H1 (cell line): ENCODE results near the gene XAF1. TPM values are rescaled to one million over a fixed set of nuclear protein-coding genes. Genes with fewer than 3 reads are reported as not detected.

Experiments used
- CTCF ChIA-PET: fragments of 300-600 bp; sonication (Branson Sonifier 250); formaldehyde crosslinking; loops from one replicate; lab custom pipeline; 2021; ENCODE audit not compliant: partially characterized antibody; lab: Charles Lee
- POLR2A ChIA-PET: fragments of 300-600 bp; sonication (Branson Sonifier 250); formaldehyde crosslinking; loops from one replicate; lab custom pipeline; 2021; ENCODE audit warnings: inconsistent platforms; ENCODE audit not compliant: partially characterized antibody; lab: Charles Lee
- DNase-seq, 2 experiments: peaks; one replicate each; pipeline versions ENCODE4 v3.0.0 to v3.0.0-alpha.2; 2010 to 2022; ENCODE audit warnings: low spot score in 2 of 2, low read depth in 1 of 2, mixed read lengths in 1 of 2
- FAIRE-seq: peaks from 2 replicates; lab custom pipeline; 2011; peaks lifted over from hg19 to GRCh38; lab: Jason Lieb, UNC
- H2AFZ ChIP-seq: 2 replicates; pipeline ENCODE4 v1.8.1; 2012; ENCODE audit warnings: low read length, inconsistent platforms
- H2AK5ac ChIP-seq: 2 replicates; pipeline ENCODE4 v1.6.1; 2013; ENCODE audit warnings: low read depth, low read length
- H2BK120ac ChIP-seq: replicated peaks from 2 replicates; pipeline ENCODE3; 2013; ENCODE audit warnings: low read depth, low read length, inconsistent platforms
- H2BK12ac ChIP-seq: 2 replicates; pipeline ENCODE4 v1.6.1; 2013; ENCODE audit warnings: low read depth, low read length
- H2BK15ac ChIP-seq: 2 replicates; pipeline ENCODE4 v1.6.1; 2013; ENCODE audit warnings: low read length
- H2BK20ac ChIP-seq: 2 replicates; pipeline ENCODE4 v1.6.1; 2013; ENCODE audit warnings: low read length
- H2BK5ac ChIP-seq: 2 replicates; pipeline ENCODE4 v1.6.1; 2013; ENCODE audit warnings: low read depth, low read length
- H3K14ac ChIP-seq: 2 replicates; pipeline ENCODE4 v1.6.1; 2013; ENCODE audit warnings: inconsistent platforms; ENCODE audit not compliant: insufficient read length
- H3K18ac ChIP-seq: 2 replicates; pipeline ENCODE4 v1.6.1; 2013; ENCODE audit warnings: low read length; ENCODE audit errors: extremely low read depth
- H3K23ac ChIP-seq: 2 replicates; pipeline ENCODE4 v1.6.1; 2013; ENCODE audit warnings: inconsistent platforms; ENCODE audit not compliant: insufficient read length
- H3K23me2 ChIP-seq: 2 replicates; pipeline ENCODE4 v1.6.1; 2013; ENCODE audit warnings: low read depth, low read length
- H3K27ac ChIP-seq: 2 replicates; pipeline ENCODE4 v1.6.1; 2011; ENCODE audit warnings: low read depth, low read length, inconsistent platforms
- H3K27me3 ChIP-seq, 4 experiments: replicated peaks in 1 of 4; 1 replicate in 1 of 4; 2 replicates in 3 of 4; pipeline versions ENCODE4 v1.6.1 to v1.8.1; 2011 to 2013; ENCODE audit warnings: low read length in 3 of 4, mild to moderate bottlenecking in 3 of 4, inconsistent platforms in 2 of 4, mixed read lengths in 2 of 4, moderate library complexity in 1 of 4; ENCODE audit not compliant: control insufficient read depth in 3 of 4, insufficient read depth in 3 of 4; ENCODE audit errors: extremely low read depth in 1 of 4
- H3K36me3 ChIP-seq, 4 experiments: 2 replicates each; pipeline versions ENCODE4 v1.6.1 to v1.8.1; 2011 to 2013; ENCODE audit warnings: mild to moderate bottlenecking in 4 of 4, low read length in 3 of 4, moderate library complexity in 2 of 4, control low read depth in 1 of 4, inconsistent platforms in 1 of 4; ENCODE audit not compliant: insufficient read depth in 4 of 4, control insufficient read depth in 2 of 4
- H3K4ac ChIP-seq: replicated peaks from 2 replicates; pipeline ENCODE3; 2013; ENCODE audit warnings: low read length, low read depth, mixed read lengths, inconsistent platforms; ENCODE audit not compliant: insufficient read length
- H3K4me1 ChIP-seq, 4 experiments: replicated peaks in 1 of 4; 1 replicate in 1 of 4; 2 replicates in 3 of 4; pipeline versions ENCODE4 v1.6.1 to v1.8.1; 2011 to 2013; ENCODE audit warnings: low read length in 3 of 4, inconsistent platforms in 2 of 4, mixed read lengths in 1 of 4; ENCODE audit not compliant: insufficient read depth in 4 of 4, control insufficient read depth in 3 of 4
- H3K4me2 ChIP-seq, 2 experiments: 2 replicates each; pipeline versions ENCODE4 v1.6.1 to v1.8.1; 2011 to 2013; ENCODE audit warnings: low read depth in 2 of 2, low read length in 2 of 2, control low read depth in 1 of 2, inconsistent platforms in 1 of 2, mild to moderate bottlenecking in 1 of 2; ENCODE audit not compliant: insufficient read depth in 1 of 2
- H3K4me3 ChIP-seq, 4 experiments: fragments of 200-600, 300-600 bp in 1 of 4; sonication (generic), shearing (Covaris generic), sonication (Bioruptor Twin) in 1 of 4; 2 replicates each; pipeline versions ENCODE4 v1.5.1 to v1.8.1; 2011 to 2016; ENCODE audit warnings: low read length in 4 of 4, low read depth in 3 of 4, control low read depth in 2 of 4, inconsistent platforms in 2 of 4, mild to moderate bottlenecking in 2 of 4, mixed read lengths in 1 of 4, moderate library complexity in 1 of 4; ENCODE audit not compliant: insufficient read depth in 2 of 4; ENCODE audit errors: extremely low read depth in 1 of 4
- H3K56ac ChIP-seq: replicated peaks from 2 replicates; pipeline ENCODE3; 2013; ENCODE audit warnings: low read depth, mild to moderate bottlenecking, mixed read lengths, low read length, inconsistent platforms; ENCODE audit not compliant: insufficient read length
- H3K79me1 ChIP-seq: 2 replicates; pipeline ENCODE4 v1.6.1; 2013; ENCODE audit warnings: low read depth, low read length, control low read depth
- H3K79me2 ChIP-seq, 2 experiments: 2 replicates each; pipeline versions ENCODE4 v1.6.1 to v1.8.1; 2012 to 2013; ENCODE audit warnings: low read length in 2 of 2, mild to moderate bottlenecking in 2 of 2, inconsistent platforms in 1 of 2; ENCODE audit not compliant: insufficient read depth in 2 of 2, control insufficient read depth in 1 of 2
- H3K9ac ChIP-seq, 4 experiments: replicated peaks in 1 of 4; 1 replicate in 1 of 4; 2 replicates in 3 of 4; pipeline versions ENCODE4 v1.6.1 to v1.8.1; 2011 to 2013; ENCODE audit warnings: low read depth in 3 of 4, low read length in 3 of 4, control low read depth in 2 of 4, mild to moderate bottlenecking in 2 of 4, moderate library complexity in 2 of 4, inconsistent platforms in 1 of 4; ENCODE audit errors: extremely low read depth in 1 of 4
- H3K9me3 ChIP-seq, 2 experiments: 2 replicates each; pipeline versions ENCODE4 v1.6.1 to v1.8.1; 2012 to 2013; ENCODE audit warnings: mild to moderate bottlenecking in 2 of 2, moderate library complexity in 2 of 2, control low read depth in 1 of 2, inconsistent platforms in 1 of 2, low read depth in 1 of 2, low read length in 1 of 2, mixed read lengths in 1 of 2; ENCODE audit not compliant: insufficient read depth in 2 of 2
- H4K20me1 ChIP-seq, 2 experiments: replicated peaks in 1 of 2; 2 replicates each; pipeline versions ENCODE3 to v1.8.1; 2011 to 2013; ENCODE audit warnings: inconsistent platforms in 2 of 2, low read length in 2 of 2, mild to moderate bottlenecking in 1 of 2; ENCODE audit not compliant: insufficient read depth in 2 of 2, control insufficient read depth in 1 of 2
- H4K5ac ChIP-seq: 2 replicates; pipeline ENCODE4 v1.6.1; 2013; ENCODE audit warnings: low read length, low read depth, mixed read lengths, inconsistent platforms; ENCODE audit not compliant: insufficient read length
- H4K8ac ChIP-seq: 2 replicates; pipeline ENCODE4 v1.8.0; 2013; ENCODE audit warnings: mild to moderate bottlenecking, moderate library complexity, low read length, inconsistent platforms; ENCODE audit not compliant: insufficient read depth; ENCODE audit errors: extremely low read depth
- H4K91ac ChIP-seq: replicated peaks from 2 replicates; pipeline ENCODE3; 2013; ENCODE audit warnings: low read length, mixed read lengths, inconsistent platforms; ENCODE audit not compliant: insufficient read length
- ASH2L ChIP-seq: fragments of 200-600, 300-600 bp; sonication (generic); IDR thresholded peaks from one replicate; pipeline ENCODE4 v1.7.1; 2017; ENCODE audit warnings: low read length
- EZH2 ChIP-seq: fragments of 200-600 bp; sonication (generic); IDR thresholded peaks from 2 replicates; pipeline ENCODE4 v1.7.1; 2012; ENCODE audit warnings: low read depth, mild to moderate bottlenecking, moderate library complexity, low read length, inconsistent platforms; ENCODE audit not compliant: severe bottlenecking
- KDM5A ChIP-seq: fragments of 200-600 bp; IDR thresholded peaks from 2 replicates; pipeline ENCODE4 v1.7.1; 2012; ENCODE audit warnings: mild to moderate bottlenecking, low read length, inconsistent platforms, mixed read lengths
- NANOG ChIP-seq: IDR thresholded peaks from 2 replicates; pipeline ENCODE4 v1.6.1; 2011; ENCODE audit warnings: low read length, low read depth, mild to moderate bottlenecking, inconsistent platforms; ENCODE audit not compliant: insufficient read depth, poor library complexity, severe bottlenecking
- POLR2A ChIP-seq, 2 experiments: IDR thresholded peaks; 1 replicate in 1 of 2; 2 replicates in 1 of 2; pipeline ENCODE4 v1.6.1; 2011; ENCODE audit warnings: low read depth in 2 of 2, low read length in 2 of 2, mild to moderate bottlenecking in 2 of 2; ENCODE audit errors: control extremely low read depth in 1 of 2
- SP1 ChIP-seq: IDR thresholded peaks from 2 replicates; pipeline ENCODE4 v1.6.1; 2011; ENCODE audit warnings: low read depth, low read length
- TAF1 ChIP-seq: IDR thresholded peaks from 2 replicates; pipeline ENCODE4 v1.6.1; 2011; ENCODE audit warnings: mild to moderate bottlenecking, low read depth, low read length
- TBP ChIP-seq: IDR thresholded peaks from 2 replicates; pipeline ENCODE4 v1.6.1; 2011; ENCODE audit warnings: low read depth, low read length, improper control_type of control experiment
- USF2 ChIP-seq: IDR thresholded peaks from 2 replicates; pipeline ENCODE4 v1.6.1; 2011; ENCODE audit warnings: low read length, improper control_type of control experiment
- WGBS, 2 experiments: shearing (Covaris generic) in 1 of 2; methylation state at CpG; one replicate each; pipeline versions ENCODE4 v1.1.6 to v1.1.7; 2013 to 2015; ENCODE audit warnings: low lambda C conversion rate in 2 of 2, mixed read lengths in 2 of 2, inconsistent platforms in 1 of 2, low coverage in 1 of 2, missing lambda C conversion rate in 1 of 2; ENCODE audit not compliant: insufficient replicate concordance in 2 of 2, insufficient coverage in 1 of 2, insufficient read length in 1 of 2; ENCODE audit errors: extremely low coverage in 1 of 2, missing lambda C conversion rate in 1 of 2; 5-methylcytosine and 5-hydroxymethylcytosine counted together
- polyA plus RNA-seq, 7 experiments: library from polyadenylated mRNA; depleted of rRNA in 3 of 7; stranded (reverse) in 5 of 7; unstranded in 2 of 7; fragments of >200 nt in 5 of 7; fragments of 200-250 nt in 2 of 7; gene quantifications; 1 replicate in 5 of 7; 2 replicates in 1 of 7; 4 replicates in 1 of 7; pipeline versions ENCODE4 v1.2.1 to v1.2.3, GENCODE V29; 2011 to 2013; ENCODE audit warnings: missing spikeins in 2 of 7, mixed read lengths in 2 of 7
- total RNA-seq: library from RNA; stranded (reverse); fragmentation: NEBNext Ultra II Directional; extraction: Animal tissue kit (Norgen Biotek cat#: 25700); gene quantifications from 2 replicates; pipeline ENCODE4 v1.2.1, GENCODE V29; 2021

XAF1 gene
- total and polyA plus RNA-seq, 2 of the 8 experiments (the other 6 are each of a cell fraction or from before 2014, with no cell fraction given): not detected

- H3K4me2 ChIP-seq: peak overlapping the region in 1 of 2 experiments; percentile 15; a peak in 2 of 4 replicates
- POLR2A ChIA-PET: interaction anchor here (1.0 to 1.3 kb wide), 2 partner anchors 10 to 49 kb away, joined by 4 read pairs; no protein-coding TSS in a partner anchor
- H3K79me1 ChIP-seq: no peaks in the 10 kb centered on the region; the same call in 1 of the 2 replicates
- no peak overlapping the region for H3K56ac ChIP-seq
- H2BK120ac ChIP-seq: no peak overlapping the region
- no peaks in the 10 kb centered on the region for H4K20me1 ChIP-seq
- H4K91ac ChIP-seq: peak overlapping the region; percentile 6
- no peak overlapping the region for H4K5ac ChIP-seq
- no peak overlapping the region; the same call in 1 of the 2 replicates for H2BK20ac ChIP-seq
- no peak overlapping the region for H3K23ac ChIP-seq
- no peak for DNase-seq
- H3K23me2 ChIP-seq: no peaks in the 10 kb centered on the region; the same call in 1 of the 2 replicates
- peak overlapping the region; percentile 22; the same call in 1 of the 2 replicates for H2AFZ ChIP-seq
- H3K27me3 ChIP-seq: peaks cover 0 to 9% (median 2%) of the 10 kb centered on the region in 4 experiments; a peak in 2 of 7 replicates
- peak overlapping the region; percentile 39; the same call in 1 of the 2 replicates for H2BK5ac ChIP-seq
- whole genome bisulfite sequencing, 2 experiments: 84% methylated on average over 13 of the region's 13 CpGs; no CpG with 5 or more reads in 1 of the 2 experiments
- CTCF ChIA-PET: interaction anchor here (0.9 to 1.2 kb wide), 4 partner anchors 9 to 220 kb away, joined by 3 read pairs; no protein-coding TSS in a partner anchor
- peak overlapping the region in 1 of 4 experiments; percentile 8; a peak in 1 of 8 replicates for H3K4me3 ChIP-seq
- H4K8ac ChIP-seq: peak overlapping the region; percentile 35; the same call in 1 of the 2 replicates
- H2AK5ac ChIP-seq: peak overlapping the region; percentile 88; the same call in 1 of the 2 replicates
- no peaks in the 10 kb centered on the region for H3K79me2 ChIP-seq
- no peak overlapping the region for H3K27ac ChIP-seq
- no peak overlapping the region for H3K14ac ChIP-seq
- H3K9ac ChIP-seq: no peak overlapping the region
- peak overlapping the region; percentile 44; the same call in 1 of the 2 replicates for H3K18ac ChIP-seq
- H3K4ac ChIP-seq: no peak overlapping the region
- FAIRE-seq: peak; percentile 7
- 0 out of 2 replicates have a peak overlapping the region, but pooled peaks have one; percentile 12 for H2BK15ac ChIP-seq
- peaks cover 5 to 16% (median 6%) of the 10 kb centered on the region in 4 experiments for H3K4me1 ChIP-seq
- H3K9me3 ChIP-seq: no peaks in the 10 kb centered on the region
- H3K36me3 ChIP-seq: no peaks in the 10 kb centered on the region
- peak overlapping the region; percentile 91 for H2BK12ac ChIP-seq
- no peak for TF ChIP-seq TBP
- TF ChIP-seq TAF1: no peak
- no peak for TF ChIP-seq ASH2L
- no peak for TF ChIP-seq NANOG
- TF ChIP-seq POLR2A (IDR thresholded peaks at IDR 0.05; ENCODE audit: control extremely low read depth in 1 of 2, low read depth in 2 of 2, low read length in 2 of 2): no peak
- no peak for TF ChIP-seq KDM5A
- TF ChIP-seq SP1: no peak
- no peak for TF ChIP-seq USF2
- TF ChIP-seq EZH2: no peak
Measured at GRCh38 chr17:6800422-6801027, 44.7 kb downstream of the XAF1 start.
